Tibial artery (tissue), 4 donors: ENCODE measurements around the gene NOL9.

Experiments
- DNase-seq, 2 donors: peaks; one replicate each; pipeline ENCODE4 v3.0.0-alpha.2; 2019
- H3K27ac ChIP-seq, 2 donors: fragments of 200-600 bp; sonication (generic) in 1 of 2; 1 replicate in 1 of 2; 2 replicates in 1 of 2; pipeline ENCODE4 v1.5.1; 2018 to 2019; ENCODE audit warnings: mild to moderate bottlenecking in 1 of 2
- H3K27me3 ChIP-seq, 2 donors: fragments of 200-600 bp; sonication (generic) in 1 of 2; one replicate each; pipeline versions ENCODE4 v1.5.1 to v1.6.0; 2016 to 2019
- H3K36me3 ChIP-seq, 3 donors: fragments of 200-600 bp; sonication (generic) in 2 of 3; one replicate each; pipeline ENCODE4 v1.5.1; 2016 to 2019; ENCODE audit warnings: mild to moderate bottlenecking in 2 of 3
- H3K4me1 ChIP-seq, 4 donors: fragments of 200-600 bp; sonication (generic) in 2 of 4; 1 replicate in 3 of 4; 2 replicates in 1 of 4; pipeline ENCODE4 v1.5.1; 2016 to 2019
- H3K4me3 ChIP-seq, 2 donors: fragments of 200-600 bp; sonication (generic) in 1 of 2; 1 replicate in 1 of 2; 2 replicates in 1 of 2; pipeline ENCODE4 v1.5.1; 2018 to 2019; ENCODE audit warnings: mild to moderate bottlenecking in 2 of 2
- H3K9me3 ChIP-seq, 3 donors: fragments of 200-600 bp; sonication (generic) in 1 of 3; one replicate each; pipeline ENCODE4 v1.5.1; 2016 to 2019
- CTCF ChIP-seq, 2 experiments: fragments of 200-600 bp in 1 of 2; fragments of 450-650 bp in 1 of 2; IDR thresholded peaks; one replicate each; pipeline ENCODE4 v1.5.1; 2017 to 2019; ENCODE audit warnings: antibody characterized with exemption in 2 of 2, mild to moderate bottlenecking in 1 of 2, moderate library complexity in 1 of 2
- intact Hi-C: fragments of 100-400 bp; cut with DNase I; formaldehyde crosslinking; loops from one replicate; pipeline ENCODE4 v1.15.0; 2023; ENCODE audit warnings: low total_unique reads

Gene NOL9

DNA sequence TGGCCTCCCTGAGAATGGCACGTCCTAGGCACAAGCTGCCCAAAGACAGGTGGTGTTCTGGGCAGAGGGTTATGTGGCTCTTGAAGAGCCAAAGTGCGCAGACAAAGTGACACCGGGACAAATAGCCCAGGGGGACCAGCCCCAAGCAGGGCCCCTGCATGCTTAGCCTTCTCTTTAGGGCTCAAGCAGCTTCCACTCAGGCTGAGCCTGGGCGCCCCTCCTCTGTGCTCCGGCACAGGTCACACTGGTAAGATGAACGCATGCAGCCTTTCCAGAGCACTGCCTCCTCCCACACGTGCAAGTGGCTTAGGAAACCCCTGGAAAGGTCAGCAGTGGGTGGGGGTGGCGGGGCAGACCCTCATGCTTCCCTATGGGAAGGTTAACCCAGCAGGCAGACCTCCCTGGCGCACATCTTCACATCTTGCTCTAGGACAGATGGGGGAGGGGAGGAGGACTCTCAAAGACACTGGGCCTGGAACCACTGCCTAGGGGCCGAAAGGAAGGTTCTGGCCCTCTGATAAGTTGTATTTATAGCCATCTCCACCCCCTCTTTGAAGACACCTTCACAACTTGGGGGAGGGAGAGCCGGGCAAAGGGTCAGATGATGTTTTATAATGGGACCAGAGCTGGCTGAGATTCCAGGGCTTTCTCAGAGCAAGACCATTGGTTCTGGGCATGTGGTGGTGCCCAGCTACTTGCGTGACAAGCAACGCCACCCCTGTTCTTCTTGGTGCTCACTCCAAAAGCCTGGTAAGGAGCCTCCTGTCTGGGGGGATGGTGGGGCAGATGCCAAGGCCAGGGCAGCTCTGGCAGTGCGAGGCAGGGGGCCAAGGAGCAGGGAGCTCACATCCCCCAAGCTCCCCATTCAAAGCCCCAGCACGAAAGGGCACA lies 42.8 kb upstream of the NOL9 start:
- H3K4me1 ChIP-seq = peaks cover 0 to 82% (median 70%) of the 10 kb centered on the region in 4 donors
- no peaks in the 10 kb centered on the region for H3K27me3 ChIP-seq
- H3K36me3 ChIP-seq = peaks cover 71 to 78% (median 74%) of the 10 kb centered on the region in 3 donors
- H3K9me3 ChIP-seq = no peaks in the 10 kb centered on the region
- intact Hi-C loops = no loop called here
- DNase-seq = no peak
- peak overlapping the region; percentile 57 to 99 for H3K27ac ChIP-seq
- peak overlapping the region; percentile 17 to 98 for H3K4me3 ChIP-seq
- TF ChIP-seq CTCF (IDR thresholded peaks at IDR 0.05) = no peak

DNA sequence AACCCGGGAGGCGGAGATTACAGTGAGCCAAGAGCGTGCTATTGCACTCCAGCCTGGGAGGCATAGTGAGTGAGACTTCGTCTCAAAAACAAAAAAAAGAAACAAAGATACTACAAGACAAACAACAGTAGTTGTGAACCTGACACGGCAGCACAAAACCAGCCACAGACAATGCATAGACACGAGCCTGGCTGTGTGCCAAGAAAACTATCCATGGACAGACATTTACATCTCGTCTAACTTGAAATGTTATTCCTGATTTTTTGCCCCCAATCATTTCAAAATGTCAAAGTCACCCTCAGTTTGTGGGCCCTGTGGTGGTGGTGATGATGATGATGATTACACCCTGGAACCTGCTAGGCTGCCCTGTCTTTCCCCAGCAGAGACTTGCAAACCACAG lies 42.0 kb upstream of the NOL9 start:
- Histone ChIP-seq H3K9me3 (no peaks in the 10 kb centered on the region), H3K4me1 (peaks cover 0 to 89% (median 78%) of the 10 kb centered on the region in 4 donors), H3K4me3 (peak overlapping the region; percentile 10 to 98), H3K27ac (peak overlapping the region; percentile 57 to 99), H3K27me3 (no peaks in the 10 kb centered on the region), H3K36me3 (peaks cover 74 to 86% (median 79%) of the 10 kb centered on the region in 3 donors)
- no peak for DNase-seq
- TF ChIP-seq CTCF (IDR thresholded peaks at IDR 0.05) = no peak
- intact Hi-C loops = no loop called here

- intact Hi-C loops = no loop called here
- Histone ChIP-seq H3K4me3 (no peak overlapping the region), H3K4me1 (peaks cover 0 to 98% (median 88%) of the 10 kb centered on the region in 4 donors), H3K27ac (peak overlapping the region; percentile 86 to 99), H3K9me3 (no peaks in the 10 kb centered on the region), H3K27me3 (no peaks in the 10 kb centered on the region), H3K36me3 (peaks cover 77 to 98% (median 91%) of the 10 kb centered on the region in 3 donors)
- DNase-seq = no peak
- TF ChIP-seq CTCF (IDR thresholded peaks at IDR 0.05) = no peak
These were observed 40.8 kb upstream of the NOL9 start for GRCh38 chr1:6594977-6595740.

GRCh38 chr1:6593810-6594209 lies 39.5 kb upstream of the NOL9 start:
- no peaks in the 10 kb centered on the region for H3K27me3 ChIP-seq
- H3K27ac ChIP-seq = peak overlapping the region; percentile 86
- H3K4me3 ChIP-seq = no peak overlapping the region
- DNase-seq = no peak
- H3K9me3 ChIP-seq = no peaks in the 10 kb centered on the region
- intact Hi-C loops = no loop called here
- H3K36me3 ChIP-seq = peaks cover 84 to 100% (median 98%) of the 10 kb centered on the region in 3 donors
- TF ChIP-seq CTCF (IDR thresholded peaks at IDR 0.05) = no peak
- H3K4me1 ChIP-seq = peaks cover 0 to 97% (median 86%) of the 10 kb centered on the region in 4 donors

DNA sequence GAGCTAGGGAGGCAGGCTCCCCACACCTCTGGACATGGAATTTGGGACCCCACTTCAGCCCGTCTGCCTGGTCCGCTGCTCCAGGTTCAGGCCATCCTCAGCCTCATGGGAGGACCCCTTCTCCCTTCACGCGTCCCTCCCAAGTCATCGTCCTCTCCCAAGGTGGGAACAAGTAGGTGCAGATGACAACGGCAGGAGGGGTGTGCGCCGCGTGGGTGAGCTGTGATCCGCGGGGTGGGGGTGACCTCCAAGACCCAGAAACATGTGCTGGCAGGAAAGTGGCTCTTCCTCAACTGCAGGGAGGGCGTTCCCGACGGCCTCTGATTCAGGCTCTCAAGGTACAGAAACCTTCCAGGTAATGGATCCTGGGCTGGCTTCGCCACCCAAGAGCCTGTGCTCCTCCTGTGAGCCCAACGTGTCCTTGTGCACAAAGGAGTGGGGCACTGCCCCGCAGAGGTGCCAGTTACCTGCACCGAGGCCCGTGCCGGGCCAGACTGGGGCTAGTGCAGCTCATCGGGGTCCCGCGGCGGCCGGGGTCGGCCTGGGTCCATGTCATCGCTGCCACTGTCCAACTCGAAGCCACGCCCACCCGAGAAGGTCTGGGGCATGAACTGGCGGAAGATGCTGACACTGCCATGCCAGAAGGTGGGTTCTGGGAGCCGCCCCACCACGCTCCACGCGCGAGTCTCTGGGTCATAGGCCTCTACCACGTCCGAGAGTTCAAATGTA lies 38.7 kb upstream of the NOL9 start:
- no peak for TF ChIP-seq CTCF (IDR thresholded peaks at IDR 0.05)
- no peak for DNase-seq
- Histone ChIP-seq H3K4me3 (no peak overlapping the region), H3K36me3 (peaks cover 84 to 100% (median 99%) of the 10 kb centered on the region in 3 donors), H3K9me3 (no peaks in the 10 kb centered on the region), H3K4me1 (peaks cover 0 to 97% (median 85%) of the 10 kb centered on the region in 4 donors), H3K27ac (peak overlapping the region; percentile 86), H3K27me3 (no peaks in the 10 kb centered on the region)
- intact Hi-C loops = no loop called here
